ENCODE results near the gene GYPC. TPM values are rescaled to one million over a fixed set of nuclear protein-coding genes. Genes with fewer than 3 reads are reported as not detected.

The GYPC gene
- polyA plus RNA-seq, 2 of the 4 experiments (the other 2 are of a cell fraction), result not detected

GRCh38 chr2:126681505-126681904 lies 25.5 kb downstream of the GYPC start (continued):
- no peak for TF ChIP-seq HOXB13 (CRISPR knock-in tag; IDR thresholded peaks at IDR 0.05; ENCODE audit: low read depth)
- TF ChIP-seq, protein P1, sequence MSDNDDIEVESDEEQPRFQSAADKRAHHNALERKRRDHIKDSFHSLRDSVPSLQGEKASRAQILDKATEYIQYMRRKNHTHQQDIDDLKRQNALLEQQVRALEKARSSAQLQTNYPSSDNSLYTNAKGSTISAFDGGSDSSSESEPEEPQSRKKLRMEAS (IDR thresholded peaks at IDR 0.05), result no peak
- TF ChIP-seq, protein P2, sequence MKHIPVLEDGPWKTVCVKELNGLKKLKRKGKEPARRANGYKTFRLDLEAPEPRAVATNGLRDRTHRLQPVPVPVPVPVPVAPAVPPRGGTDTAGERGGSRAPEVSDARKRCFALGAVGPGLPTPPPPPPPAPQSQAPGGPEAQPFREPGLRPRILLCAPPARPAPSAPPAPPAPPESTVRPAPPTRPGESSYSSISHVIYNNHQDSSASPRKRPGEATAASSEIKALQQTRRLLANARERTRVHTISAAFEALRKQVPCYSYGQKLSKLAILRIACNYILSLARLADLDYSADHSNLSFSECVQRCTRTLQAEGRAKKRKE (CRISPR knock-in tag; IDR thresholded peaks at IDR 0.05; ENCODE audit: low read depth), result no peak
- no peak for TF ChIP-seq KDM1A (IDR thresholded peaks at IDR 0.05; ENCODE audit: low read depth)
- TF ChIP-seq CBX8 (IDR thresholded peaks at IDR 0.05), result no peak
- TF ChIP-seq ESRRA (IDR thresholded peaks at IDR 0.05; ENCODE audit: borderline replicate concordance, low read length), result no peak
- no peak for TF ChIP-seq RARB (CRISPR knock-in tag; IDR thresholded peaks at IDR 0.05)

- WGBS (ENCODE audit: missing lambda C conversion rate), result 0% methylated on average over 4 of the region's 4 CpGs
- ChIA-PET CTCF (no interaction called here), POLR2A (no interaction called here)
- H3K4me1 ChIP-seq, result no peaks in the 10 kb centered on the region
- H3K9me3 ChIP-seq, result no peaks in the 10 kb centered on the region
- H3K4me2 ChIP-seq, result no peak overlapping the region
- no peak for ATAC-seq
- H3K27ac ChIP-seq, result no peak overlapping the region
- no peak for FAIRE-seq
- no peak for DNase-seq (ENCODE audit: low read depth in 1 of 2, low spot score in 1 of 2)
- TF ChIP-seq JUN (IDR thresholded peaks at IDR 0.05), result no peak
- no peak for TF ChIP-seq BCL3 (IDR thresholded peaks at IDR 0.05)
- no peak for TF ChIP-seq CBX2 (IDR thresholded peaks at IDR 0.05; ENCODE audit: borderline replicate concordance, low read depth)
- TF ChIP-seq, protein P3, sequence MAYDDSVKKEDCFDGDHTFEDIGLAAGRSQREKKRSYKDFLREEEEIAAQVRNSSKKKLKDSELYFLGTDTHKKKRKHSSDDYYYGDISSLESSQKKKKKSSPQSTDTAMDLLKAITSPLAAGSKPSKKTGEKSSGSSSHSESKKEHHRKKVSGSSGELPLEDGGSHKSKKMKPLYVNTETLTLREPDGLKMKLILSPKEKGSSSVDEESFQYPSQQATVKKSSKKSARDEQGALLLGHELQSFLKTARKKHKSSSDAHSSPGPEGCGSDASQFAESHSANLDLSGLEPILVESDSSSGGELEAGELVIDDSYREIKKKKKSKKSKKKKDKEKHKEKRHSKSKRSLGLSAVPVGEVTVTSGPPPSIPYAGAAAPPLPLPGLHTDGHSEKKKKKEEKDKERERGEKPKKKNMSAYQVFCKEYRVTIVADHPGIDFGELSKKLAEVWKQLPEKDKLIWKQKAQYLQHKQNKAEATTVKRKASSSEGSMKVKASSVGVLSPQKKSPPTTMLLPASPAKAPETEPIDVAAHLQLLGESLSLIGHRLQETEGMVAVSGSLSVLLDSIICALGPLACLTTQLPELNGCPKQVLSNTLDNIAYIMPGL (CRISPR knock-in tag; IDR thresholded peaks at IDR 0.05; ENCODE audit: borderline replicate concordance), result no peak
- TF ChIP-seq, protein P2 (CRISPR knock-in tag; IDR thresholded peaks at IDR 0.05; ENCODE audit: low read depth), result no peak
- no peak for TF ChIP-seq CHD4 (IDR thresholded peaks at IDR 0.05; ENCODE audit: borderline replicate concordance)
- no peak for TF ChIP-seq ZNF302 (CRISPR knock-in tag; IDR thresholded peaks at IDR 0.05)
- no peak for TF ChIP-seq HOXB5 (CRISPR knock-in tag; IDR thresholded peaks at IDR 0.05)
- TF ChIP-seq SMC3 (IDR thresholded peaks at IDR 0.05), result no peak
- TF ChIP-seq RARB (CRISPR knock-in tag; IDR thresholded peaks at IDR 0.05), result no peak
- no peak for TF ChIP-seq HES2 (IDR thresholded peaks at IDR 0.05)
- no peak for TF ChIP-seq CHD2 (IDR thresholded peaks at IDR 0.05; ENCODE audit: low read length, partially characterized antibody)
- TF ChIP-seq HOXA7 (CRISPR knock-in tag; IDR thresholded peaks at IDR 0.05), result no peak
- TF ChIP-seq ZC3H11A (IDR thresholded peaks at IDR 0.05), result no peak
- no peak for TF ChIP-seq CEBPB (IDR thresholded peaks at IDR 0.05)
- H3K4me3 ChIP-seq, result no peak overlapping the region
These were observed 29.7 kb downstream of the GYPC start for GRCh38 chr2:126685629-126686028.

- POLR2A ChIA-PET, result no interaction called here
- H3K4me2 ChIP-seq, result no peak overlapping the region
- H3K9me3 ChIP-seq, result no peaks in the 10 kb centered on the region
- ATAC-seq (no peak), DNase-seq (ENCODE audit: low read depth in 1 of 2, low spot score in 1 of 2) (no peak), FAIRE-seq (no peak)
- 11% methylated on average over 5 of the region's 5 CpGs for WGBS (ENCODE audit: missing lambda C conversion rate)
- no peaks in the 10 kb centered on the region for H3K4me1 ChIP-seq
- CTCF ChIA-PET, result no interaction called here
- no peak overlapping the region for H3K27ac ChIP-seq
- no peak overlapping the region for H3K4me3 ChIP-seq
- TF ChIP-seq PHF8 (IDR thresholded peaks at IDR 0.05; ENCODE audit: borderline replicate concordance, low read depth), result no peak
- TF ChIP-seq POLR2AphosphoS2 (conservative IDR thresholded peaks at IDR 0.05; ENCODE audit: low read length), result no peak
- no peak for TF ChIP-seq MAZ (IDR thresholded peaks at IDR 0.05; ENCODE audit: borderline replicate concordance, low read depth, low read length)
- TF ChIP-seq, protein P1 (IDR thresholded peaks at IDR 0.05), result no peak
- TF ChIP-seq, protein P4, sequence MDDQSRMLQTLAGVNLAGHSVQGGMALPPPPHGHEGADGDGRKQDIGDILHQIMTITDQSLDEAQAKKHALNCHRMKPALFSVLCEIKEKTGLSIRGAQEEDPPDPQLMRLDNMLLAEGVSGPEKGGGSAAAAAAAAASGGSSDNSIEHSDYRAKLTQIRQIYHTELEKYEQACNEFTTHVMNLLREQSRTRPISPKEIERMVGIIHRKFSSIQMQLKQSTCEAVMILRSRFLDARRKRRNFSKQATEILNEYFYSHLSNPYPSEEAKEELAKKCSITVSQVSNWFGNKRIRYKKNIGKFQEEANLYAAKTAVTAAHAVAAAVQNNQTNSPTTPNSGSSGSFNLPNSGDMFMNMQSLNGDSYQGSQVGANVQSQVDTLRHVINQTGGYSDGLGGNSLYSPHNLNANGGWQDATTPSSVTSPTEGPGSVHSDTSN (IDR thresholded peaks at IDR 0.05), result no peak
- TF ChIP-seq POLR2A (IDR thresholded peaks at IDR 0.05; ENCODE audit: low read length), result no peak
These were observed 30.3 kb downstream of the GYPC start for GRCh38 chr2:126686286-126686685.

All from A549 (cell line).